ENCODE results near the gene SH3BGR.

The SH3BGR gene

DNA sequence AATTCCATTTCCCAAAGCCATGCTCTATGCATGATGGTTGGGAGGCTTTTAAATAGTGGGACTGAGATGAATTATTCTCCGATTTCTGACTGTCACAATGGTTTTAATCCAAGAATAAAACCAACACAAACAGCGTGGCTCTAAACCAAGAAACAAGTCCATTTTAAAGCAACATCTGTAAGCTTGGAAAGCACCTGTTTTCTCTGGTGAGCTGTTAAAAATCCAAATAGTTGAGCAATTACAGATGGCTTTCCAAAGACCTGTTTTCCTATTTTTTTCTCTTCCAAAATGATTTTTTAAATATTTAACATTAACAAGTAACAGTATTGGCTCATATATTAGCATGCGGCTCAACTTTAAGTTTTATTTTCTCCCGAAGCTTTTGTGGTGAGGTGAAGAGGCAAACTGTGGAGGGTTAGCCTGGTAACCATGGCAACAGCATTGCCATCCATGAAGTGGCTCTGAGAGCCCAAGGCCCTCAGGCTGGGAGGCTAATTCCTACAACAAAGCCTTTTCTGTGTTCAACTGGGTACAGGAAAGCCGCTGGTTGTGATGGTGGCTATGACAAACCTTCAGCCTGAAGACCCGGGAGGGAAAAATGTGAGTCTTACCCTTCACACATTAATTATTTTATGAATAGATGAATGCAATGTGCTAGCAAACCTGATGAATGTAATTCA, 104.3 kb downstream of the SH3BGR start:
- no peak for DNase-seq

DNA sequence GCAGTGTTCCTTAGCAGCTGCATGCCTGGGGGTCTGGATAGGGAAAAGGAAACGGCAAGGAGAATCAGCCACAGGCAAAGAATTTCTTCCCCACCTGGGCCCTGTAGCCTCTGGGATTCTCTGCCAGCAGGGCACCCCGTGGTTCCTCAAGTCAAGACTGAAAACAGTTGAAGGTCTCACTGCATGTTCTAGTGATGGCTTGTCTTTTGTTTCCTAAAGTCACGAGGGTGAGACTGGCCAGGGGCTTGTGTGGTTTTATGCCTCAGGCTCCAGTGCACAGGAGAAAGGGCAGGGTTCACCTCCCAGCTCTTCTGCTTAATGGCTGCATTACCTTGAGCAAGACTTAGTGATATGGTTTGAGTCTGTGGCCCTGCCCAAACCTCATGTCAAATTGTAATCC, 107.7 kb downstream of the SH3BGR start:
- no peak for DNase-seq

DNA sequence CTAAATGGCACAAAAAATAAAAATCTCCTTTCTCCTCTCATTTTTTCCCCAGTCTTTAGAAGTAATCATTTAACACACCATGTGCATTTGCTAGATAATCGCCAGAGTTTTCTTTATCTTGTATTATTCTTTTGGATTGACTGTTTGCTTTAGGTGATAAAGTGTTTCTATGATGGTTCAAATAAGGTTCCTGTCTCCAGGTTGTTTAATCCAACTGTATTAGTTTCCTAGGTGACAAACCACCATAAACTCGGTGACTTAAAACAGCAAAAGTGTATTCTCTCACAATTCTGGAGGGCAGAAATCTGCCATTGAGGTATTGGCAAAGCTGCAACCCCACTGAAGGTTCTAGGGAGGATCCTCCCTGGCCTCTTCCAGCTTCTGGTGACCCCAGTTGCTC, 109.4 kb downstream of the SH3BGR start:
- DNase-seq = no peak

DNA sequence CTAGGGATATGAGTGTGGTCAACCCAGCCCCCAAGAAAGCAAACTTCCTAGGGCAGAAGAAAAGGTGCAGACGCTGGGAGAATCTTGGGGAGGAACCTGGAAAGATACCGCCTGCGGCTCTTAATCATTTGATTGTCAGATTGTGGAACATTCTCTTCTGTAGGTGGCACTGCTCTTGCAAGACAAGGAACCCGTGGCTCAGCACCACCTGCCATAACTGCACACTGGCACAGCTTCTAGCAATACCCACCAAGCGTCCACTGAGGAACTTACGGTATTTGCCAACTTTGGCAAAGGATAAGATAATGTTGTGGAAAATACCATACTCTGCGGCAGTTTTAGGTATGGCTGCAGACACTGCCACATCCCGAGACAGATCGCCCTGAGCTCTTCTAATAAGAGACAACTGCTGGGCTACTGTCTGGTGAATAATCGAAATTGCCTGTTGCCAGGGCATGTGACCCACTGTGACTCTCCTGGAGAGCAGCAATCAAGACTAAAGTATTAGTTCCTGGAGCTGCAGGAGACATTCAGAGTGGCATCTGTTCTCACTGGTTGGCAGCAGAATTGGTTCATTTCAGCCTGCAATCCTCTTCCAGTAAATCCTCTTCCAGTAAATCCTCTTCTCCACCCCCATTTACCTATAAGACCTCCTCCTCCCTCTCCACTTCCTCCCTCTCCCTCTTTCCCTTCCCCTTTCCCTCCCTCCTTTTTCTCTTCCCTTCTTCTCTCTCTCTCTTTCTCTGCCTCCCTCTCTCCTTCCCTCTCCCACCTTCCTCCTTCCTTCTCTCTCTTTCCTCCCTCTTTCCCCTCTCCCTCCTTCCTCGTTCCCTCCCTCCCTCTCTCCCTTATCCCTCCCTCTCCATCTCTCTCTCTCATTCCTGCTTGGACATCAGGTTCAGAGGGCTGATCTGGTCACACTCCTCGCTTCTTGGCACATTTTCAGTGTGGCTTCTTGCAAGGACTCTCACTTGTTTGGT, 111.3 kb downstream of the SH3BGR start:
- DNase-seq = no peak

DNA sequence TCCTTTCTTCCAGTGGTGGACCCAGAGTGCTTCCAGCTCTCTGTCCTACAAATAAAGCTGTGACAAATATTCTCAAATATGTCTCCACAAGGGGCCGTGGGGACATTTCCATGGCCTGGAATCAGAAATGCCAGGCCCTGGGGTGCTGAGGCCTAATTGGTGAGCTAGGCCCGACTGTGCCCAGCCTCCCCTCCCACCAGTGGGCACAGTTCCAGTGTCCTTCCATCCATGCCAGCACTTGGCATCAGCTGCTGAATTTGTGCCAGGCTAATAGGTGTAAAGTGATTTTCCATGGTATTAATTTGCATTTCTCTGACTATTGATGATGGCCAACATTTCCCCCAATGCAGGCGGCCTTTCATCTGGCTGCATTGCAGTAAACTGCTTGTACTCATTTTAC, 112.4 kb downstream of the SH3BGR start:
- DNase-seq = no peak

All from KG1 (cell line).